Endothelial cell of umbilical vein (primary cell): Measurements from ENCODE around the gene SEMA5A.

Source experiments
- CTCF ChIP-seq, 2 donors: IDR thresholded peaks; 1 replicate in 1 of 2; 2 replicates in 1 of 2; pipeline ENCODE4 v1.5.1; 2011; ENCODE audit warnings: low read length in 2 of 2, mild to moderate bottlenecking in 2 of 2, moderate library complexity in 2 of 2, control low read depth in 1 of 2, inconsistent platforms in 1 of 2, low read depth in 1 of 2; ENCODE audit not compliant: insufficient read depth in 1 of 2; ENCODE audit errors: extremely low read depth in 1 of 2
- EZH2 ChIP-seq: IDR thresholded peaks from 2 replicates; pipeline ENCODE4 v1.6.1; 2012; ENCODE audit warnings: borderline replicate concordance, low read depth, mild to moderate bottlenecking, moderate library complexity, low read length, inconsistent platforms; ENCODE audit not compliant: severe bottlenecking
- MYC ChIP-seq: IDR thresholded peaks from one replicate; pipeline ENCODE4 v1.6.1; 2011; ENCODE audit warnings: mild to moderate bottlenecking, low read depth, low read length
- POLR2A ChIP-seq: IDR thresholded peaks from 2 replicates; pipeline ENCODE4 v1.6.1; 2012; ENCODE audit warnings: low read depth, mild to moderate bottlenecking, control low read depth, low read length
- POLR2AphosphoS5 ChIP-seq: IDR thresholded peaks from 2 replicates; pipeline ENCODE4 v1.6.1; 2012; ENCODE audit warnings: low read depth, mild to moderate bottlenecking, control low read depth, low read length, moderate library complexity; ENCODE audit not compliant: insufficient read depth

- TF ChIP-seq CTCF (IDR thresholded peaks at IDR 0.05; ENCODE audit: extremely low read depth in 1 of 2, insufficient read depth in 1 of 2, low read depth in 1 of 2, low read length in 2 of 2): no peak
- no peak for TF ChIP-seq POLR2AphosphoS5
- no peak for TF ChIP-seq POLR2A
- TF ChIP-seq MYC: no peak
- no peak for TF ChIP-seq EZH2
Observed at GRCh38 chr5:9108162-9108561, 437.7 kb downstream of the SEMA5A start.
